Mucosa of stomach (tissue), 1 donor: ENCODE measurements around the gene SPINT2.
A peak's percentile ranks its signal among the peaks of the same experiment; 100 is the strongest.

ENCODE experiments used
- H3K27me3 ChIP-seq: one replicate; pipeline ENCODE4 v1.7.0; 2013; ENCODE audit warnings: mild to moderate bottlenecking, low read length; ENCODE audit not compliant: control insufficient read depth, insufficient read depth
- H3K36me3 ChIP-seq: one replicate; pipeline ENCODE4 v1.7.0; 2013; ENCODE audit warnings: low read length; ENCODE audit not compliant: control insufficient read depth, insufficient read depth
- H3K4me1 ChIP-seq: one replicate; pipeline ENCODE4 v1.7.0; 2013; ENCODE audit warnings: mild to moderate bottlenecking, low read length; ENCODE audit not compliant: control insufficient read depth, insufficient read depth
- H3K4me3 ChIP-seq: one replicate; pipeline ENCODE4 v1.7.0; 2013; ENCODE audit warnings: low read length
- H3K9ac ChIP-seq: one replicate; pipeline ENCODE4 v1.7.0; 2013; ENCODE audit warnings: mild to moderate bottlenecking, low read length, moderate library complexity
- H3K9me3 ChIP-seq: one replicate; pipeline ENCODE4 v1.7.0; 2013; ENCODE audit warnings: mild to moderate bottlenecking, low read length, moderate library complexity; ENCODE audit not compliant: control insufficient read depth
- donor health status: Pancreatic carcinoma.

Gene SPINT2

GRCh38 chr19:38262585-38263268, 1.6 kb upstream of the SPINT2 start:
- peaks cover 29% of the 10 kb centered on the region for H3K4me1 ChIP-seq
- no peaks in the 10 kb centered on the region for H3K27me3 ChIP-seq
- H3K9ac ChIP-seq = no peak overlapping the region
- H3K36me3 ChIP-seq = no peaks in the 10 kb centered on the region
- no peak overlapping the region for H3K4me3 ChIP-seq
- no peaks in the 10 kb centered on the region for H3K9me3 ChIP-seq

GRCh38 chr19:38263689-38264485, 486 bp upstream of the SPINT2 start:
- no peaks in the 10 kb centered on the region for H3K36me3 ChIP-seq
- H3K9ac ChIP-seq = peak overlapping the region; percentile 44
- H3K4me1 ChIP-seq = peaks cover 41% of the 10 kb centered on the region
- no peaks in the 10 kb centered on the region for H3K9me3 ChIP-seq
- no peak overlapping the region for H3K4me3 ChIP-seq
- no peaks in the 10 kb centered on the region for H3K27me3 ChIP-seq

- H3K36me3 ChIP-seq = no peaks in the 10 kb centered on the region
- peak overlapping the region; percentile 70 for H3K4me3 ChIP-seq
- H3K4me1 ChIP-seq = peaks cover 48% of the 10 kb centered on the region
- H3K27me3 ChIP-seq = no peaks in the 10 kb centered on the region
- H3K9ac ChIP-seq = peak overlapping the region; percentile 89
- H3K9me3 ChIP-seq = no peaks in the 10 kb centered on the region
Observed at GRCh38 chr19:38265213-38265861, 964 bp downstream of the SPINT2 start.

GRCh38 chr19:38265921-38266429, 1.6 kb downstream of the SPINT2 start:
- Histone ChIP-seq H3K9me3 (no peaks in the 10 kb centered on the region), H3K9ac (peak overlapping the region; percentile 89), H3K4me1 (peaks cover 55% of the 10 kb centered on the region), H3K4me3 (peak overlapping the region; percentile 70), H3K27me3 (no peaks in the 10 kb centered on the region), H3K36me3 (no peaks in the 10 kb centered on the region)

- Histone ChIP-seq H3K9ac (peak overlapping the region; percentile 51), H3K4me1 (peaks cover 58% of the 10 kb centered on the region), H3K9me3 (no peaks in the 10 kb centered on the region), H3K27me3 (no peaks in the 10 kb centered on the region), H3K36me3 (no peaks in the 10 kb centered on the region), H3K4me3 (no peak overlapping the region)
Observed at GRCh38 chr19:38266981-38267597, 2.7 kb downstream of the SPINT2 start.

GRCh38 chr19:38267761-38268483, 3.5 kb downstream of the SPINT2 start:
- Histone ChIP-seq H3K4me1 (peaks cover 64% of the 10 kb centered on the region), H3K36me3 (no peaks in the 10 kb centered on the region), H3K9me3 (no peaks in the 10 kb centered on the region), H3K27me3 (no peaks in the 10 kb centered on the region), H3K4me3 (no peak overlapping the region), H3K9ac (peak overlapping the region; percentile 51)

- peaks cover 67% of the 10 kb centered on the region for H3K4me1 ChIP-seq
- no peaks in the 10 kb centered on the region for H3K27me3 ChIP-seq
- H3K9me3 ChIP-seq = no peaks in the 10 kb centered on the region
- H3K36me3 ChIP-seq = no peaks in the 10 kb centered on the region
- H3K4me3 ChIP-seq = no peak overlapping the region
- peak overlapping the region; percentile 32 for H3K9ac ChIP-seq
Observed at GRCh38 chr19:38268539-38268938, 4.2 kb downstream of the SPINT2 start.

- Histone ChIP-seq H3K9me3 (no peaks in the 10 kb centered on the region), H3K4me1 (peaks cover 79% of the 10 kb centered on the region), H3K36me3 (no peaks in the 10 kb centered on the region), H3K4me3 (no peak overlapping the region), H3K9ac (no peak overlapping the region), H3K27me3 (no peaks in the 10 kb centered on the region)
Observed at GRCh38 chr19:38270587-38271167, 6.3 kb downstream of the SPINT2 start.

GRCh38 chr19:38273499-38273898, 9.1 kb downstream of the SPINT2 start:
- H3K4me3 ChIP-seq = no peak overlapping the region
- H3K9me3 ChIP-seq = no peaks in the 10 kb centered on the region
- H3K36me3 ChIP-seq = no peaks in the 10 kb centered on the region
- peaks cover 67% of the 10 kb centered on the region for H3K4me1 ChIP-seq
- no peak overlapping the region for H3K9ac ChIP-seq
- no peaks in the 10 kb centered on the region for H3K27me3 ChIP-seq

- no peak overlapping the region for H3K9ac ChIP-seq
- H3K27me3 ChIP-seq = no peaks in the 10 kb centered on the region
- peaks cover 63% of the 10 kb centered on the region for H3K4me1 ChIP-seq
- H3K4me3 ChIP-seq = no peak overlapping the region
- H3K36me3 ChIP-seq = no peaks in the 10 kb centered on the region
- H3K9me3 ChIP-seq = no peaks in the 10 kb centered on the region
Observed at GRCh38 chr19:38274739-38275138, 10.4 kb downstream of the SPINT2 start.

- Histone ChIP-seq H3K27me3 (no peaks in the 10 kb centered on the region), H3K9me3 (no peaks in the 10 kb centered on the region), H3K9ac (no peak overlapping the region), H3K4me3 (no peak overlapping the region), H3K36me3 (peaks cover 4% of the 10 kb centered on the region), H3K4me1 (peaks cover 61% of the 10 kb centered on the region)
Observed at GRCh38 chr19:38276942-38277517, 12.7 kb downstream of the SPINT2 start.
